CD14-positive monocyte (primary cell): ENCODE results near the gene ULK3. TPM values are rescaled to one million over a fixed set of nuclear protein-coding genes. Genes with fewer than 3 reads are reported as not detected.

Experiments used
- DNase-seq, 3 donors: peaks; one replicate each; pipeline ENCODE4 v3.0.0-alpha.2; 2011 to 2022
- H2AFZ ChIP-seq: 2 replicates; pipeline ENCODE4 v1.6.0; 2012; ENCODE audit warnings: mild to moderate bottlenecking, low read depth, low read length, inconsistent platforms; ENCODE audit not compliant: insufficient read depth, poor library complexity, severe bottlenecking
- H3K27ac ChIP-seq, 2 donors: 1 replicate in 1 of 2; 2 replicates in 1 of 2; pipeline ENCODE4 v1.5.1; 2012 to 2013; ENCODE audit warnings: low read length in 2 of 2, control low read depth in 1 of 2, inconsistent platforms in 1 of 2, low read depth in 1 of 2, mild to moderate bottlenecking in 1 of 2
- H3K27me3 ChIP-seq, 2 donors: one replicate each; pipeline versions ENCODE4 v1.6.0 to v1.6.1; 2011 to 2013; ENCODE audit warnings: low read length in 2 of 2; ENCODE audit not compliant: control insufficient read depth in 2 of 2, insufficient read depth in 2 of 2
- H3K36me3 ChIP-seq, 2 donors: replicated peaks in 1 of 2; 1 replicate in 1 of 2; 2 replicates in 1 of 2; pipeline versions ENCODE4 v1.5.1 to v1.6.1; 2012 to 2013; ENCODE audit warnings: low read length in 2 of 2, control low read depth in 1 of 2, inconsistent platforms in 1 of 2, mild to moderate bottlenecking in 1 of 2; ENCODE audit not compliant: insufficient read depth in 2 of 2, control insufficient read depth in 1 of 2
- H3K4me1 ChIP-seq, 2 donors: 1 replicate in 1 of 2; 2 replicates in 1 of 2; pipeline versions ENCODE4 v1.5.1 to v1.6.1; 2012 to 2013; ENCODE audit warnings: low read length in 2 of 2, control low read depth in 1 of 2, inconsistent platforms in 1 of 2, mild to moderate bottlenecking in 1 of 2, moderate library complexity in 1 of 2; ENCODE audit not compliant: insufficient read depth in 2 of 2, control insufficient read depth in 1 of 2
- H3K4me2 ChIP-seq: replicated peaks from 2 replicates; pipeline ENCODE3; 2012; ENCODE audit warnings: low read length, moderate library complexity, mild to moderate bottlenecking; ENCODE audit not compliant: poor library complexity, severe bottlenecking; ENCODE audit errors: extremely low read depth
- H3K4me3 ChIP-seq, 3 experiments: fragments of 200-600 bp in 1 of 3; sonication (generic) in 1 of 3; replicated peaks in 1 of 3; 1 replicate in 2 of 3; 2 replicates in 1 of 3; pipeline ENCODE4 v1.5.1; 2011 to 2013; ENCODE audit warnings: low read length in 3 of 3, mild to moderate bottlenecking in 3 of 3, control low read depth in 2 of 3, low read depth in 2 of 3, inconsistent platforms in 1 of 3, moderate library complexity in 1 of 3
- H3K79me2 ChIP-seq: 2 replicates; pipeline ENCODE4 v1.6.0; 2012; ENCODE audit warnings: mild to moderate bottlenecking, control low read depth, inconsistent platforms, low read length, moderate library complexity; ENCODE audit not compliant: insufficient read depth
- H3K9ac ChIP-seq: 2 replicates; pipeline ENCODE4 v1.6.0; 2017; ENCODE audit warnings: low read length, mild to moderate bottlenecking; ENCODE audit not compliant: insufficient read depth, poor library complexity, severe bottlenecking
- H3K9me3 ChIP-seq, 2 donors: replicated peaks in 1 of 2; 1 replicate in 1 of 2; 2 replicates in 1 of 2; pipeline versions ENCODE4 v1.5.1 to v1.6.1; 2012 to 2013; ENCODE audit warnings: low read length in 2 of 2, control low read depth in 1 of 2; ENCODE audit not compliant: control insufficient read depth in 1 of 2, insufficient read depth in 1 of 2
- H4K20me1 ChIP-seq: 2 replicates; pipeline ENCODE4 v1.6.0; 2012; ENCODE audit warnings: mild to moderate bottlenecking, low read length, control low read depth, moderate library complexity; ENCODE audit not compliant: insufficient read depth
- H3K27ac Mint-ChIP-seq, 7 donors: one replicate each; pipeline ENCODE4 v1.8.0; 2020; ENCODE audit warnings: mild to moderate bottlenecking in 7 of 7, mixed read lengths in 7 of 7, moderate library complexity in 6 of 7, inconsistent platforms in 2 of 7
- H3K27me3 Mint-ChIP-seq, 3 donors: one replicate each; pipeline ENCODE4 v1.8.0; 2021 to 2022; ENCODE audit warnings: low read depth in 3 of 3, mild to moderate bottlenecking in 3 of 3, mixed read lengths in 3 of 3, moderate library complexity in 3 of 3, inconsistent platforms in 1 of 3
- H3K36me3 Mint-ChIP-seq, 2 donors: one replicate each; pipeline ENCODE4 v1.8.0; 2020; ENCODE audit warnings: mixed read lengths in 2 of 2, inconsistent platforms in 1 of 2, mild to moderate bottlenecking in 1 of 2
- H3K4me1 Mint-ChIP-seq: one replicate; pipeline ENCODE4 v1.8.0; 2020; ENCODE audit warnings: mild to moderate bottlenecking, mixed read lengths
- H3K4me3 Mint-ChIP-seq, 2 donors: one replicate each; pipeline ENCODE4 v1.8.0; 2020; ENCODE audit warnings: mild to moderate bottlenecking in 2 of 2, mixed read lengths in 2 of 2, moderate library complexity in 1 of 2
- H3K9me3 Mint-ChIP-seq, 7 donors: one replicate each; pipeline ENCODE4 v1.8.0; 2020 to 2022; ENCODE audit warnings: mixed read lengths in 7 of 7, mild to moderate bottlenecking in 6 of 7, moderate library complexity in 6 of 7, inconsistent platforms in 2 of 7
- CTCF ChIP-seq: fragments of 200-600 bp; IDR thresholded peaks from one replicate; pipeline ENCODE4 v1.8.0; 2022; ENCODE audit warnings: antibody characterized with exemption, mild to moderate bottlenecking
- WGBS: methylation state at CpG from one replicate; pipeline ENCODE4 v1.1.5; 2013; ENCODE audit warnings: missing lambda C conversion rate; ENCODE audit not compliant: insufficient coverage; 5-methylcytosine and 5-hydroxymethylcytosine counted together
- intact Hi-C, 2 donors: fragments of 100-400 bp; cut with micrococcal nuclease; formaldehyde crosslinking; loops; one replicate each; pipeline versions ENCODE4 v1.15.0 to v1.15.1; 2023
- polyA plus RNA-seq, 3 donors: library from polyadenylated mRNA; depleted of rRNA in 1 of 3; unstranded in 2 of 3; stranded (reverse) in 1 of 3; fragments of 300-500 nt in 2 of 3; fragments of >200 nt in 1 of 3; fragmentation: Illumina TruSeq in 2 of 3; gene quantifications; 1 replicate in 2 of 3; 2 replicates in 1 of 3; pipeline ENCODE4 v1.2.3, GENCODE V29; 2012 to 2021

Gene ULK3
- polyA plus RNA-seq, 3 donors: 9.4 to 58.7 (median 16.0) TPM

GRCh38 chr15:74869726-74870407 is 26.9 kb upstream of the ULK3 start:
- H3K36me3 ChIP-seq: peaks cover 0 to 6% of the 10 kb centered on the region in 2 donors
- H3K9ac ChIP-seq: peak overlapping the region; percentile 47
- H3K4me2 ChIP-seq: peak overlapping the region; percentile 79
- H3K4me1 Mint-ChIP-seq: peaks cover 82% of the 10 kb centered on the region
- H3K79me2 ChIP-seq: peaks cover 81% of the 10 kb centered on the region
- no peaks in the 10 kb centered on the region for H3K9me3 Mint-ChIP-seq
- H3K4me3 ChIP-seq: peak overlapping the region in 2 of 3 experiments; percentile 2 to 69
- H3K27ac ChIP-seq: peak overlapping the region; percentile 69 to 81
- H3K27ac Mint-ChIP-seq: peak overlapping the region; percentile 91 to 98 (median 97)
- H3K27me3 ChIP-seq: no peaks in the 10 kb centered on the region
- H3K9me3 ChIP-seq: no peaks in the 10 kb centered on the region
- peak overlapping the region; percentile 26 to 77 for H3K4me3 Mint-ChIP-seq
- peak; percentile 77 to 91 (median 85) for DNase-seq
- TF ChIP-seq CTCF: no peak
- intact Hi-C loops: loop anchor here in 1 of 2 donors (5.0 kb wide), 1 partner anchor 32 kb away; no protein-coding TSS in a partner anchor
- peaks cover 78% of the 10 kb centered on the region for H4K20me1 ChIP-seq
- no peak overlapping the region for H2AFZ ChIP-seq
- peaks cover 9 to 19% of the 10 kb centered on the region in 2 donors for H3K36me3 Mint-ChIP-seq
- H3K27me3 Mint-ChIP-seq: peaks cover 0 to 4% (median 0%) of the 10 kb centered on the region in 3 donors
- 0% methylated on average over 3 of the region's 6 CpGs for WGBS
- H3K4me1 ChIP-seq: peaks cover 74 to 78% of the 10 kb centered on the region in 2 donors

GRCh38 chr15:74869372-74869725 is 26.4 kb upstream of the ULK3 start:
- peaks cover 87% of the 10 kb centered on the region for H3K79me2 ChIP-seq
- peak overlapping the region in 1 of 3 experiments; percentile 69 for H3K4me3 ChIP-seq
- no peaks in the 10 kb centered on the region for H3K9me3 Mint-ChIP-seq
- peak overlapping the region; percentile 69 to 81 for H3K27ac ChIP-seq
- no peak overlapping the region for H3K9ac ChIP-seq
- H3K4me1 ChIP-seq: peaks cover 74 to 78% of the 10 kb centered on the region in 2 donors
- H3K36me3 Mint-ChIP-seq: peaks cover 13 to 23% of the 10 kb centered on the region in 2 donors
- H3K4me2 ChIP-seq: peak overlapping the region; percentile 79
- H3K27me3 Mint-ChIP-seq: peaks cover 0 to 4% (median 0%) of the 10 kb centered on the region in 3 donors
- peaks cover 0 to 9% of the 10 kb centered on the region in 2 donors for H3K36me3 ChIP-seq
- no peaks in the 10 kb centered on the region for H3K27me3 ChIP-seq
- intact Hi-C loops: loop anchor here in 1 of 2 donors (5.0 kb wide), 1 partner anchor 33 kb away; no protein-coding TSS in a partner anchor
- H3K27ac Mint-ChIP-seq: peak overlapping the region; percentile 91 to 98 (median 97)
- peaks cover 86% of the 10 kb centered on the region for H3K4me1 Mint-ChIP-seq
- TF ChIP-seq CTCF: no peak
- H2AFZ ChIP-seq: no peak overlapping the region
- peak overlapping the region in 1 of 2 donors; percentile 77 for H3K4me3 Mint-ChIP-seq
- peaks cover 83% of the 10 kb centered on the region for H4K20me1 ChIP-seq
- DNase-seq: no peak
- no peaks in the 10 kb centered on the region for H3K9me3 ChIP-seq
